Liver (tissue), 9 donors: ENCODE data around the gene MTHFD1L. TPM values are rescaled to one million over a fixed set of nuclear protein-coding genes. Genes with fewer than 3 reads are reported as not detected.
A peak's percentile ranks its signal among the peaks of the same experiment; 100 is the strongest.
"Not testable (repeated sequence)": the region's sequence is repeated elsewhere in the genome, so short reads cannot be mapped to it uniquely, and the experiment has no call there.

Experiments used
- DNase-seq: peaks from one replicate; pipeline ENCODE4 v3.0.0-alpha.2; 2017; ENCODE audit warnings: low spot score
- H3K27ac ChIP-seq, 2 donors: one replicate each; pipeline ENCODE4 v1.7.0; 2013; ENCODE audit warnings: inconsistent platforms in 2 of 2, low read length in 2 of 2, control low read depth in 1 of 2, low read depth in 1 of 2, mild to moderate bottlenecking in 1 of 2
- H3K27me3 ChIP-seq, 4 donors: one replicate each; pipeline versions ENCODE4 v1.6.1 to v1.7.0; 2013; ENCODE audit warnings: low read length in 3 of 4, inconsistent platforms in 1 of 4, mild to moderate bottlenecking in 1 of 4, moderate library complexity in 1 of 4; ENCODE audit not compliant: control insufficient read depth in 4 of 4, insufficient read depth in 4 of 4
- H3K36me3 ChIP-seq, 4 donors: one replicate each; pipeline versions ENCODE4 v1.6.1 to v1.7.0; 2013; ENCODE audit warnings: low read length in 3 of 4, mild to moderate bottlenecking in 3 of 4, low read depth in 1 of 4, moderate library complexity in 1 of 4; ENCODE audit not compliant: control insufficient read depth in 4 of 4, insufficient read depth in 3 of 4
- H3K4me1 ChIP-seq, 4 donors: one replicate each; pipeline versions ENCODE4 v1.6.1 to v1.7.0; 2013; ENCODE audit warnings: low read length in 3 of 4, mild to moderate bottlenecking in 3 of 4, moderate library complexity in 1 of 4; ENCODE audit not compliant: control insufficient read depth in 4 of 4, insufficient read depth in 4 of 4
- H3K4me3 ChIP-seq, 3 donors: one replicate each; pipeline versions ENCODE4 v1.6.1 to v1.7.0; 2013; ENCODE audit warnings: low read length in 3 of 3, control low read depth in 1 of 3, low read depth in 1 of 3, mild to moderate bottlenecking in 1 of 3
- H3K9ac ChIP-seq, 2 donors: one replicate each; pipeline ENCODE4 v1.7.0; 2013; ENCODE audit warnings: low read length in 2 of 2, mild to moderate bottlenecking in 2 of 2, moderate library complexity in 2 of 2, control low read depth in 1 of 2, low read depth in 1 of 2
- H3K9me3 ChIP-seq, 4 donors: one replicate each; pipeline versions ENCODE4 v1.6.1 to v1.7.0; 2013; ENCODE audit warnings: low read length in 3 of 4; ENCODE audit not compliant: control insufficient read depth in 4 of 4
- EGR1 ChIP-seq, 2 donors: IDR thresholded peaks; 2 replicates each; pipeline ENCODE4 v1.6.1; 2016 to 2018; ENCODE audit warnings: antibody characterized with exemption in 2 of 2, low read depth in 2 of 2
- FOXA1 ChIP-seq: IDR thresholded peaks from 2 replicates; pipeline ENCODE4 v1.6.1; 2016; ENCODE audit warnings: antibody characterized with exemption
- GABPA ChIP-seq, 2 donors: IDR thresholded peaks in 1 of 2; conservative IDR thresholded peaks in 1 of 2; 2 replicates each; pipeline ENCODE4 v1.6.1; 2016; ENCODE audit warnings: antibody characterized with exemption in 2 of 2, mild to moderate bottlenecking in 1 of 2, moderate library complexity in 1 of 2
- HNF4A ChIP-seq, 2 donors: conservative IDR thresholded peaks; 2 replicates each; pipeline ENCODE4 v1.6.1; 2016; ENCODE audit warnings: antibody characterized with exemption in 2 of 2, mild to moderate bottlenecking in 2 of 2
- JUND ChIP-seq, 2 donors: IDR thresholded peaks; 2 replicates each; pipeline ENCODE4 v1.6.1; 2016; ENCODE audit warnings: antibody characterized with exemption in 2 of 2
- NR2F2 ChIP-seq: IDR thresholded peaks from 2 replicates; pipeline ENCODE4 v1.6.1; 2016; ENCODE audit warnings: antibody characterized with exemption
- RAD21 ChIP-seq, 2 donors: IDR thresholded peaks; 2 replicates each; pipeline ENCODE4 v1.6.1; 2016; ENCODE audit warnings: antibody characterized with exemption in 2 of 2, mild to moderate bottlenecking in 2 of 2
- RXRA ChIP-seq, 2 donors: IDR thresholded peaks; 2 replicates each; pipeline ENCODE4 v1.6.1; 2017 to 2018; ENCODE audit warnings: antibody characterized with exemption in 2 of 2, mild to moderate bottlenecking in 1 of 2
- SP1 ChIP-seq: IDR thresholded peaks from 2 replicates; pipeline ENCODE4 v1.6.1; 2018; ENCODE audit warnings: antibody characterized with exemption, mild to moderate bottlenecking
- TAF1 ChIP-seq: conservative IDR thresholded peaks from 2 replicates; pipeline ENCODE4 v1.6.1; 2016; ENCODE audit warnings: antibody characterized with exemption, mild to moderate bottlenecking
- YY1 ChIP-seq: IDR thresholded peaks from 2 replicates; pipeline ENCODE4 v1.6.1; 2016; ENCODE audit warnings: antibody characterized with exemption, mild to moderate bottlenecking
- whole genome bisulfite sequencing: extraction: QIAGEN DNeasy Blood & Tissue Kit; methylation state at CpG from one replicate; pipeline ENCODE4 v1.1.7; 2013; 5-methylcytosine and 5-hydroxymethylcytosine counted together
- polyA plus RNA-seq, 2 donors: library from polyadenylated mRNA; stranded (reverse) in 1 of 2; unstranded in 1 of 2; fragments of 200-250 nt in 1 of 2; fragments of >200 nt in 1 of 2; fragmentation: Nextera tagmentation in 1 of 2; extraction: Ambion mirVana in 1 of 2; gene quantifications; one replicate each; pipeline versions ENCODE4 v1.2.1 to v1.2.3, GENCODE V29; 2013 to 2015
- total RNA-seq, 2 donors: library from RNA; depleted of rRNA; stranded (reverse); fragments of >200 nt; gene quantifications; one replicate each; pipeline ENCODE4 v1.2.3, GENCODE V29; 2014
- TF ChIP-seq, protein P1 (sequence below): fragments of 150-350 bp; IDR thresholded peaks from 2 replicates; pipeline ENCODE4 v1.5.1; 2017; ENCODE audit warnings: improper control_type of control experiment, low read depth, low read length; ENCODE audit not compliant: missing input control
- TF ChIP-seq, protein P2 (sequence below): IDR thresholded peaks from 2 replicates; pipeline ENCODE4 v1.6.1; 2016; ENCODE audit warnings: antibody characterized with exemption, mild to moderate bottlenecking
- TF ChIP-seq, protein P3 (sequence below): IDR thresholded peaks from 2 replicates; pipeline ENCODE4 v1.6.1; 2016; ENCODE audit warnings: antibody characterized with exemption
- TF ChIP-seq, protein P4 (sequence below): IDR thresholded peaks from 2 replicates; pipeline ENCODE4 v1.6.1; 2016; ENCODE audit warnings: antibody characterized with exemption
- donor health status: healthy.
- donor health status: healthy.
- donor health status: healthy.
- donor health status: healthy.
- donor health status: healthy.

The MTHFD1L gene
- total RNA-seq (1 to 10 TPM; 3.5 to 7.7 TPM), polyA plus RNA-seq (1 to 10 TPM; 2.0 to 2.1 TPM)

DNA sequence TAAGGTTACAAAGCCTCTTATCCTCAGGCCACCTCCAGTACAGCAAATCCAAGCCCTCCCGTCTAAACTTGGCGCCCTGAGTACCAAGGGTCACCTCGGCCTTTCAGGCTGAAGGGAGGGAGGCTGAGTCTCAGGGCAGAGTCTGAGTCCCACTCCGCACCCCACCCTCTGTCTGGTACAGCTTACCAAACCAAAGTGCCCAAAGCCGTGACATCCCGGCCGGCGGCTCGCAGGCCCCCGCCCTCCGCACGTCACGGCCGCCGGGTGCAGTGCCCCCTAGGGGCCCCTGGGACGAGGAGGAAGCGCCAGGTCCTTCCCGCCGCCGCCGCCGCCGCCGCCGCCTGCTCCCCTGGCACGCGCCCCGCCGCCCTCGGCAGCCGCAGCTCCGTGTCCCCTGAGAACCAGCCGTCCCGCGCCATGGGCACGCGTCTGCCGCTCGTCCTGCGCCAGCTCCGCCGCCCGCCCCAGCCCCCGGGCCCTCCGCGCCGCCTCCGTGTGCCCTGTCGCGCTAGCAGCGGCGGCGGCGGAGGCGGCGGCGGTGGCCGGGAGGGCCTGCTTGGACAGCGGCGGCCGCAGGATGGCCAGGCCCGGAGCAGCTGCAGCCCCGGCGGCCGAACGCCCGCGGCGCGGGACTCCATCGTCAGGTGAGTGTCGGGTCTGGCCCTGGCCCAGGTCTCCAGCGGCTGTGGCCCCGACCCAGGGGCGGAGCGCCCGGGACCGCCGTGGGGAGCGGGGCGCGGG is at the start of gene MTHFD1L:
Gene MTHFD1L, plus strand, starts transcription at position 297 of the 741 bp plus-strand sequence. Its CDS starts 121 bp downstream, at position 418.
- peak within 1 kb of the TSS; percentile 44 to 85 for H3K27ac ChIP-seq
- H3K4me1 ChIP-seq = peaks cover 0 to 8% (median 3%) of the 10 kb centered on the region in 4 donors
- peak within 1 kb of the TSS; percentile 50 to 88 (median 62) for H3K4me3 ChIP-seq
- no peaks in the 10 kb centered on the region for H3K36me3 ChIP-seq
- no peaks in the 10 kb centered on the region for H3K9me3 ChIP-seq
- no peaks in the 10 kb centered on the region for H3K27me3 ChIP-seq
- WGBS = under 1% methylated on average over 82 of the region's 82 CpGs
- peak; percentile 82 for DNase-seq
- H3K9ac ChIP-seq = peak within 1 kb of the TSS; percentile 59 to 71
- TF ChIP-seq HNF4A (conservative IDR thresholded peaks at IDR 0.05) (peak; percentile 6 to 32), FOXA1 (no peak), RAD21 (IDR thresholded peaks at IDR 0.05) (peak in 1 of 2 donors; percentile 29), JUND (IDR thresholded peaks at IDR 0.05) (no peak), TAF1 (no peak), GABPA (IDR thresholded peaks at IDR 0.05 in 1 of 2, conservative IDR thresholded peaks at IDR 0.05 in 1 of 2) (no peak), SP1 (peak; percentile 25), YY1 (no peak), EGR1 (IDR thresholded peaks at IDR 0.05; ENCODE audit: low read depth in 2 of 2) (no peak), NR2F2 (no peak), RXRA (IDR thresholded peaks at IDR 0.05) (peak in 1 of 2 donors; percentile 34)
- TF ChIP-seq, protein P1, sequence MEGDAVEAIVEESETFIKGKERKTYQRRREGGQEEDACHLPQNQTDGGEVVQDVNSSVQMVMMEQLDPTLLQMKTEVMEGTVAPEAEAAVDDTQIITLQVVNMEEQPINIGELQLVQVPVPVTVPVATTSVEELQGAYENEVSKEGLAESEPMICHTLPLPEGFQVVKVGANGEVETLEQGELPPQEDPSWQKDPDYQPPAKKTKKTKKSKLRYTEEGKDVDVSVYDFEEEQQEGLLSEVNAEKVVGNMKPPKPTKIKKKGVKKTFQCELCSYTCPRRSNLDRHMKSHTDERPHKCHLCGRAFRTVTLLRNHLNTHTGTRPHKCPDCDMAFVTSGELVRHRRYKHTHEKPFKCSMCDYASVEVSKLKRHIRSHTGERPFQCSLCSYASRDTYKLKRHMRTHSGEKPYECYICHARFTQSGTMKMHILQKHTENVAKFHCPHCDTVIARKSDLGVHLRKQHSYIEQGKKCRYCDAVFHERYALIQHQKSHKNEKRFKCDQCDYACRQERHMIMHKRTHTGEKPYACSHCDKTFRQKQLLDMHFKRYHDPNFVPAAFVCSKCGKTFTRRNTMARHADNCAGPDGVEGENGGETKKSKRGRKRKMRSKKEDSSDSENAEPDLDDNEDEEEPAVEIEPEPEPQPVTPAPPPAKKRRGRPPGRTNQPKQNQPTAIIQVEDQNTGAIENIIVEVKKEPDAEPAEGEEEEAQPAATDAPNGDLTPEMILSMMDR = peak; percentile 41
- TF ChIP-seq, protein P2, sequence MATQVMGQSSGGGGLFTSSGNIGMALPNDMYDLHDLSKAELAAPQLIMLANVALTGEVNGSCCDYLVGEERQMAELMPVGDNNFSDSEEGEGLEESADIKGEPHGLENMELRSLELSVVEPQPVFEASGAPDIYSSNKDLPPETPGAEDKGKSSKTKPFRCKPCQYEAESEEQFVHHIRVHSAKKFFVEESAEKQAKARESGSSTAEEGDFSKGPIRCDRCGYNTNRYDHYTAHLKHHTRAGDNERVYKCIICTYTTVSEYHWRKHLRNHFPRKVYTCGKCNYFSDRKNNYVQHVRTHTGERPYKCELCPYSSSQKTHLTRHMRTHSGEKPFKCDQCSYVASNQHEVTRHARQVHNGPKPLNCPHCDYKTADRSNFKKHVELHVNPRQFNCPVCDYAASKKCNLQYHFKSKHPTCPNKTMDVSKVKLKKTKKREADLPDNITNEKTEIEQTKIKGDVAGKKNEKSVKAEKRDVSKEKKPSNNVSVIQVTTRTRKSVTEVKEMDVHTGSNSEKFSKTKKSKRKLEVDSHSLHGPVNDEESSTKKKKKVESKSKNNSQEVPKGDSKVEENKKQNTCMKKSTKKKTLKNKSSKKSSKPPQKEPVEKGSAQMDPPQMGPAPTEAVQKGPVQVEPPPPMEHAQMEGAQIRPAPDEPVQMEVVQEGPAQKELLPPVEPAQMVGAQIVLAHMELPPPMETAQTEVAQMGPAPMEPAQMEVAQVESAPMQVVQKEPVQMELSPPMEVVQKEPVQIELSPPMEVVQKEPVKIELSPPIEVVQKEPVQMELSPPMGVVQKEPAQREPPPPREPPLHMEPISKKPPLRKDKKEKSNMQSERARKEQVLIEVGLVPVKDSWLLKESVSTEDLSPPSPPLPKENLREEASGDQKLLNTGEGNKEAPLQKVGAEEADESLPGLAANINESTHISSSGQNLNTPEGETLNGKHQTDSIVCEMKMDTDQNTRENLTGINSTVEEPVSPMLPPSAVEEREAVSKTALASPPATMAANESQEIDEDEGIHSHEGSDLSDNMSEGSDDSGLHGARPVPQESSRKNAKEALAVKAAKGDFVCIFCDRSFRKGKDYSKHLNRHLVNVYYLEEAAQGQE = no peak
- TF ChIP-seq, protein P3, sequence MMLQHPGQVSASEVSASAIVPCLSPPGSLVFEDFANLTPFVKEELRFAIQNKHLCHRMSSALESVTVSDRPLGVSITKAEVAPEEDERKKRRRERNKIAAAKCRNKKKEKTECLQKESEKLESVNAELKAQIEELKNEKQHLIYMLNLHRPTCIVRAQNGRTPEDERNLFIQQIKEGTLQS = no peak
- TF ChIP-seq, protein P4, sequence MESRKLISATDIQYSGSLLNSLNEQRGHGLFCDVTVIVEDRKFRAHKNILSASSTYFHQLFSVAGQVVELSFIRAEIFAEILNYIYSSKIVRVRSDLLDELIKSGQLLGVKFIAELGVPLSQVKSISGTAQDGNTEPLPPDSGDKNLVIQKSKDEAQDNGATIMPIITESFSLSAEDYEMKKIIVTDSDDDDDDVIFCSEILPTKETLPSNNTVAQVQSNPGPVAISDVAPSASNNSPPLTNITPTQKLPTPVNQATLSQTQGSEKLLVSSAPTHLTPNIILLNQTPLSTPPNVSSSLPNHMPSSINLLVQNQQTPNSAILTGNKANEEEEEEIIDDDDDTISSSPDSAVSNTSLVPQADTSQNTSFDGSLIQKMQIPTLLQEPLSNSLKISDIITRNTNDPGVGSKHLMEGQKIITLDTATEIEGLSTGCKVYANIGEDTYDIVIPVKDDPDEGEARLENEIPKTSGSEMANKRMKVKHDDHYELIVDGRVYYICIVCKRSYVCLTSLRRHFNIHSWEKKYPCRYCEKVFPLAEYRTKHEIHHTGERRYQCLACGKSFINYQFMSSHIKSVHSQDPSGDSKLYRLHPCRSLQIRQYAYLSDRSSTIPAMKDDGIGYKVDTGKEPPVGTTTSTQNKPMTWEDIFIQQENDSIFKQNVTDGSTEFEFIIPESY = no peak

DNA sequence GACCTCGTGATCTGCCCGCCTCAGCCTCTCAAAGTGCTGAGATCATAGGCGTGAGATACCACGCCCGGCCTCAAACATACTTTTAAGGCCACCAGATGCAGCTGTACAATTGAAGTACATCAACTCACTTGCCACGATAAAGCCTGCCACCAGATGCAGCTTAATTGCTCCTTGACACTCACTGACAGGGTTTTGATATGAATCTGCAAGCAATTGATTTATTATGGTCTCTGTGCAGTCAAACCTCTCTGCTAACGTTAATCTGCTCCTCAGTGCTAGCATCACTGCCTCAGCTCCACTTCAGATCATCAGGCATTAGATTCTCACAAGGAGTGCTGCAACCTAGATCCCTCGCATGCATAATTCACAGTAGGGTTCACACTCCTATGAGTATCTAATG is 48.9 kb upstream of the MTHFD1L start:
- not testable (repeated sequence) for DNase-seq, H3K4me3 ChIP-seq, H3K9ac ChIP-seq, H3K4me1 ChIP-seq, H3K27me3 ChIP-seq, H3K9me3 ChIP-seq, H3K27ac ChIP-seq
- 90% methylated on average over 8 of the region's 8 CpGs for WGBS
- H3K36me3 ChIP-seq = peaks cover 0 to 14% (median 6%) of the 10 kb centered on the region in 4 donors
